SK-N-MC (cell line): ENCODE results near the gene LIF.

Experiments
- EZH2 ChIP-seq: fragments of 200-600 bp; sonication (generic); IDR thresholded peaks from one replicate; pipeline ENCODE4 v1.6.1; 2017; ENCODE audit warnings: antibody characterized with exemption
- FOXP2 ChIP-seq: optimal IDR thresholded peaks from 2 replicates; pipeline ENCODE3; 2011; ENCODE audit warnings: mild to moderate bottlenecking, moderate library complexity; ENCODE audit not compliant: insufficient read depth; ENCODE audit errors: extremely low read length, control extremely low read depth
- POLR2AphosphoS5 ChIP-seq: IDR thresholded peaks from 2 replicates; pipeline ENCODE4 v1.6.1; 2012; ENCODE audit warnings: mild to moderate bottlenecking, low read depth, low read length, borderline replicate concordance

GRCh38 chr22:30273711-30274436 is 27.3 kb upstream of the LIF start:
- no peak for TF ChIP-seq POLR2AphosphoS5
- no peak for TF ChIP-seq EZH2
- TF ChIP-seq FOXP2, result no peak
